OCI-LY3 (cell line): ENCODE data around the gene CD14.

Experiments used
- CTCF ChIP-seq: fragments of 200-600, 300-600 bp; sonication (generic); IDR thresholded peaks from 2 replicates; pipeline ENCODE4 v1.5.1; 2014; ENCODE audit warnings: antibody characterized with exemption, low read length, low read depth
- EZH2phosphoT487 ChIP-seq: fragments of 200-600 bp; shearing (Covaris generic); IDR thresholded peaks from 2 replicates; pipeline ENCODE4 v1.6.1; 2018; ENCODE audit warnings: antibody characterized with exemption, mixed run types, low read depth

DNA sequence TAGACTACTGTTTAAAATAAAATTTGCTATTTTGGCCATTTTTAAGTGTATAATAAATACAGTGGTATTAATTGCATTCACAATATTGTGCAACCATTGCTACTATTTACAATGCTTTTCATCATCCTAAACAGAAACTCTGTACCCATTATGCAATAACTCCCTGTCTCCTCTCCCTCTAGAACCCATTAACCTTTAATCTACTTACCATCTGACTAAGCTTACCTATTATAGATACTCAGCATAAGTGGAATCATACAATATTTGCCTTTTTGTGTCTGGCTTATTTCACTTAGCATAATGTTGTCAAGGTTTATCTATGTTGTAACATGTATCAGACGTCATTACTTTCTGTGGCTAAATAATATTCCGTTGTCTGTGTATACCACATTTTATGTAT, 25.9 kb downstream of the CD14 start:
- no peak for TF ChIP-seq CTCF
- TF ChIP-seq EZH2phosphoT487: no peak
